HG03575 (cell line): ENCODE results near the gene MED9.
"Not testable (repeated sequence)": the region's sequence is repeated elsewhere in the genome, so short reads cannot be mapped to it uniquely, and the experiment has no call there.

ENCODE experiments used
- ATAC-seq: cut with Tn5 transposase; IDR thresholded peaks from one replicate; pipeline ENCODE4 v1.9.1; 2021; ENCODE audit not compliant: unreplicated experiment, insufficient number of reproducible peaks, low FRiP score; ENCODE audit errors: extremely low read depth

MED9 gene

DNA sequence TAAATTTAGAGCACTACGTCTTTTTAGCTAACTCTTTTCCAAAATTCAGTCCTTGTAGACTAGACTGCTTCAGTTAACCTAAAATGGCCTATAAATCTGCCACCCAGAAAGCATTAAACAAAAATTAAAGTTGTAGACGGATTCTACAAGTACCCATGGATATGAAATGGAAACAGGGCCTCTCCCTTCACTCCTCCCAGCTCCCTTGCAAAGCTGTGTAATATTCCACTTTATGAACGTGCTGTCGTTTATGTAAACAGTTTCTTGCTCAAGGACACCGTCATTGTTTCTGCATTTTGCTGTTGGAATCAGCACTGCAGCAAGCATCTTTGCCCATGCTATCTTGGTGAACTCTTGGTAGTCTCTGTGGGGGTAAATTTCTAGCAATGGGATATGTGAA is 5.1 kb downstream of the MED9 start:
- no peak for ATAC-seq

DNA sequence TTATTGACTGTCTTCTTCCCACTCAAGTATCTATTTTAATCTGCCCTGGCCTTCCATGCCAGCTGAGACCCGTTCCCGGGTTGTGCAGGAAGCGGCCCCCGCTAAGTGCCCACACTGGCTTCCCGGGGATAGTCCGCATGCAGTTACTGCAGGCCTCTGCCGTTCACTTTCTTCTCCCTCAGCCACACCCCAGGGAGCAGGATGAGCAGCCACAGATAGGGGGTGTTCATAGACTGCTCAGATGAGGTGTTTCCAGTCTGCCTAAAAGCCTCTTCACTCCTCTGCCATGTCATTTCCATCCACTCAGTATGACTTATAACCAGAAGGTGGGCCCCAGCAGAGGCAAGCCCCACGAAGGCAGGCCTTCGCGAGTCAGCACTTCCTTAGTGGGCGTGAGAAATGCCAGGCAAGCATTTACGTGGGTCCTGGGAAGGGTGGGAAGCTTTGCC is 7.7 kb downstream of the MED9 start:
- no peak for ATAC-seq

GRCh38 chr17:17485420-17485819 is 8.6 kb downstream of the MED9 start:
- no peak for ATAC-seq

DNA sequence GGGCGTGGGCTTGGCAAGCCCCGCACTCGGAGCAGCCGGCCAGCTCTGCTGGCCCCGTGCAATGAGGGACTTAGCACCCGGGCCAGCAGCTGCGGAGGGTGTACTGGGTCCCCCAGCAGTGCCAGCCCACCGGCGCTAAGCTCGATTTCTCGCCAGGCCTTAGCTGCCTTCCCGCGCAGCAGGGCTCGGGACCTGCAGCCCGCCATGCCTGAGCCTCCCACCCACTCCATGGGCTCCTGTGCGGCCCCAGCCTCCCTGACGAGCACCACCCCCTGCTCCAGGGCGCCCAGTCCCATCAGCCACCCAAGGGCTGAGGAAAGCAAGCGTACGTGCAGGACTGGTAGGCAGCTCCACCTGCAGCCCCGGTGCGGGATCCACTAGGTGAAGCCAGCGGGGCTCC is 9.6 kb downstream of the MED9 start:
- ATAC-seq, result not testable (repeated sequence)

GRCh38 chr17:17487998-17488397 is 11.2 kb downstream of the MED9 start:
- ATAC-seq, result no peak

GRCh38 chr17:17491031-17491471 is 14.3 kb downstream of the MED9 start:
- no peak for ATAC-seq

GRCh38 chr17:17491546-17491988 is 14.8 kb downstream of the MED9 start:
- no peak for ATAC-seq

DNA sequence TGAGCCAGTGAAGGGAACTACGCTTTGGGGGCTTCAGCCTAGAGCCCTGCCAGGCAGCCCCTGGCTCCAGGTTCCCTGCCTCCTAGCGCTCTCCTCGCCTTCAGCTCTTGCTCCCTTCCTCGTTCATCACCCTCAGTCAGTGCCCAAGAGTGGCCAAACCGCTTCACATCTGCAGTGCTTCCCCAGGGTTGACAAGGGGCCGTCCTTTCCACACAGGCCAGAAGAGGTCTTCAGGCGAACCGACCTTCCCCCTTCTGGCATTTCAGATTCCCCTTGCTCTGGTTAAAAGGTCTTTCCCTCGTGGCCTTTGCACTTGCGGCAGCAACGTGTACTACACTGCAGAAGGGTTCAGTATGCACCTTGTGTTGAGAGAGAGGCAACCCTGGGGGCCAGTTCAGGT is 15.3 kb downstream of the MED9 start:
- ATAC-seq, result no peak

GRCh38 chr17:17492571-17492970 is 15.8 kb downstream of the MED9 start:
- ATAC-seq, result no peak

DNA sequence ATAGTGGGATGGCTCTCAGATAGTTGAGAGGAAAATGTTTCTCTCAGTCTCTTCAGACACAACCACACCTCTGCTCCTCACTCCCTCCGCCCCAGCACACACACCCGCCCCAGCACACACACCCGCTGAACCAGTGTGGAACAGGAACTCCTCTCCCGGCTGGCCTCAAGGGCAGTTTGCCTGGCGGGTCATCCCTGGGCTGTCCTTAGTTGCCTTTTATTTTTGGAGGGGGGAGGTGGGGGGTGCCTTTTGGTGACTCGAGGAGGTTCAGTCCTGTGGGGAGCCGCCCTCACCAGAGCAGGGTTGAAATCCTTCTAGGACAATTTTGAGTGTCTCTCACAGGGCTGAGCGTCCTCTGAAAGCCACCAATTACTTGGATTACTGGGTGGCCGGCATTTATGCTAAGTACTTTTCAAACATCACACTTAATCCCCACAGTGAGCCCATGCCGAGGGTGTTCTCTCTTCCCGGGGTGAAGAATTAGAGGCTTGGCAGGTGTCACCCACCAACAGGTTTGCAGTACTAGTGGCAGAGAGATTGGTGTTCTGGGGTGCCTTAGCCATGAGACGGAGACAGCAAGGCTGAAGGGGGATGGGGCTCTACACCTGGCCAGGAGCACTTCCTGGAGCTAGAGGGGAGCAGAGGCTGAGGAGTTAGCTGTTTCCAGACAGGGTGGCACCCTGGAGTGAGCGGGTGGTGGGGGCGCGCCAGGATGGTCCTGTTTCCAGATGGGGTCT is 16.6 kb downstream of the MED9 start:
- no peak for ATAC-seq

DNA sequence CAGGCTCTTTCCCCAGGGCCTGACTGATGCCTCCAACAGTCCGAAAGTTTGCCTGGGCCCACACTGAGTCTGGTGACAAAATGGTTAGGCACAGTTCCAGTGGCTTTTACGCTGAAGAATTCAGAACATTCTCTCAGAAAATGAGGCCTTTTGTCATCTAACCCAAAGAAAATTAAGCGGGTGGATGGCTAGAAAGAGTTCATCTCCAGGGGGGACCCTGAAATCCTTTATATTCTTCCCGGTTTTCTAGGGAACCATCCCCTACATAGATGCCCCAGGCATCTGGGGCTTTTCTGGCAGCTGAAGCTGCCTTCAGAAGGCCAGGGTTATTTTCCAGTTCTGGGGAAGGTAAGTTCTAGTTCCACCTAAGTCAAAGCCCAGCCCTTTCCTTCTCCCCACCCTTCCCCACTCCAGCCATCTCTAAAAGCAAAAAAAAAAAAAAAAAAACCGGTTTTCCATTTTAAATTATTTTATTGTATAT is 17.2 kb downstream of the MED9 start:
- ATAC-seq, result no peak

GRCh38 chr17:17494499-17494869 is 17.7 kb downstream of the MED9 start:
- no peak for ATAC-seq

DNA sequence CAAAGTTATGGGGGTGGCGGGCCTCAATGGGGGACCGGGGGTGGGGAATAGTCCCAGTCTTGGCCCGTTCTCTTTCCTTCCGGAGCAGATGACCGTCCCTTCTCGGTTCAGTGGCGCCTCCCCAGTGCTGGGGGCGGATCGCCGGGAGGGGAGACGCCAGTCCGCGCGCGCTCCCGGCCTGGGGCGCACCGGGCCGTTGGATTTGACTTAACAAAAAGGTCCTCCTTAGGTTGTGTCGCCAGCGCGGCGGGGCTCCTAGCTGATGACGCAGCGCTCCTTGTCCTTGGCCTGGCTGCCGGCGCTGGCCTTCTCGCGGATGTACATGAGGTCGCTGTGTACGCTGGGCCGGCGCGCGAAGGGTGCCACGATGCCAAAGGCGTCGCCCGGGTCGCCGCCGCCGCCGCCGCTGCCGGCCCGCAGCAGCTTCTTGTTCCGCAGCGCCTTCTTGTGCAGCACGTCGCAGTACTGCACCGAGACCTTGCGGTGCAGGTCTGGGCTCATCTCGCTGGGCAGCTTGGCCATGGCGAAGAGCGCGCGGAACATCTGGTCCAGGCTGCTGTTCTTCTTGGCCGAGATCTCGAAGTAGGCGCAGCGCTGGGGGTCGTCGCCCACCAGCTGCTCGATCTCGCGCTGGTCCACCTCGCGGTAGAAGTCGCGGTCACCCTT is 18.2 kb downstream of the MED9 start:
- no peak for ATAC-seq

DNA sequence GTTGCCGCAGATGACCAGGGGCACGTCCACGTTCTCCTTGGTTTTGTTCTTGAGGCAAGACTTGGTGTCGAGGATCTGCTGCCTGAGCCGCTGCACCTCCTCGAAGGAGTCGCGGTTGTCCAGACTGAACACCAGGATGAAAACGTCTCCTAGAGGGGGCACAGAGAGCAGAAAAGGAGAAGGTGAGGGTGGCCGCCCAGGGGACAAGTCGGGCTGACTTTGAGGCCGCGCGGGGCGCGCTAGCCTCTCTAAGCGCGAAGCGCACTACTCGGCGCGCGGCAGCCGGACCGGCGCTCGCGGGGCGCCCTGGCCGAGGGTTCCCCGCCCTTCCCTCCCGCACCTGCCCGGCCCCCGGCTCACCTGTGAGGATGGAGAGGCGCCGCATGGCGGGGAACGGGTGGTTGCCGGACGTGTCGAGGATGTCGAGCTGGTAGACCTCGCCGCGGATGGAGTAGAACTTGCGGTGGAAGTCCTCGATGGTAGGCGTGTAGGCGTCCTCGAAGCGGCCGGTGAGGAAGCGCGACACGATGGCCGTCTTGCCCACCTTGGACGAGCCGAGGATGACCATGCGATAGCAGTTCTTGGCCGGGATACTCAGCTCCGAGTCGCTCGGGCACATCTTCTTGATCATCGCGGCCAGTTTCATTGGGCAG is 18.9 kb downstream of the MED9 start:
- no peak for ATAC-seq

DNA sequence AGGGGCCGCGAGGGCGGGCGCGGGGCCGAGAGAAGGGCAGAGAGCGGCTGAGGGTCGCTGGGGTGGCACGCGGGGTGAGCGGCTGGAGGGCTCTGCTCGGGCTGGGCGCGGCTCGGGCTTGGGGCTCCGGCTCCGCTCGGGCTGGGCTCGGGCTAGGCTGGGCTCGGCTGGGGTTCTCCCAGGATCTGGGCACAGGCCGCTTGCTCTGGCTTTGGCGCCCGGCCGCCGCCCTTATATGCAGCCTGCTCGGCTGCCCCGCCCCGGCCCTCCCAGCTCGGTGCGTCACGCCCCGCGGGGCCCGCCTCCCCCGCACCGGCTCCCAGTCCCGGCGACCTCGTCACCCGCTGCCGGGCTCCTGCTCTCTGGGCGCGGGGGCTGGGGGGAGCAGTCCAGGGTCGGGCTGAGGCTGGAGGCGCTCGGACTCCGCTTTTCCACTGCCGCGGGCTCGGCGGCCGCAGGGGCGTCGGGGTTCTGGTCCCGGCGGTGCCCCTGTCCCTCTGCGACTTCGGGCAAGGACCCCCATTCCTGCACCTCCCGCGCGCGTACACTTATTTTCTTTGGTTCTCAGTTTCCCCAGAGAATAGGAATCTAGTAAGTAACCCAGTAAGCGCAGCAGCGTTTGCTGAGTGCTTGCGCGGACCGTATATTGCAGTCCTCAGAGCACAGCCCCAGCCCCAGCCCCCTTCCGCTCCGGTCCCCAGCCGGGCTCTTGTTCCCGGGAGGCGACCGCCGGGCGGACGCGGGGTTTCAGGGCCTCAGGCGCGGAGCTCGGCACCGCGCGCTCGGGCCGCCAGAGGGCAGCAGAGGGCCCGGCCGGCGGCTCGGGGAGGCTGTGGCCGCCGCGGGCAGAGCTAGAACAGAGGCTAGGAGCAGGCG is 19.6 kb downstream of the MED9 start, which contains the start of gene RASD1:
TSS of gene RASD1 (minus strand) at position 207 of the 876 bp plus-strand sequence. CDS start 214 bp downstream, outside the sequence.
- ATAC-seq, result no peak

- no peak for ATAC-seq
Measured at GRCh38 chr17:17497065-17497844, 20.5 kb downstream of the MED9 start.

GRCh38 chr17:17497845-17498520 is 21.2 kb downstream of the MED9 start:
- no peak for ATAC-seq
